SK-N-SH (cell line): Measurements from ENCODE around the gene RNF133. TPM values are rescaled to one million over a fixed set of nuclear protein-coding genes. Genes with fewer than 3 reads are reported as not detected.

Source experiments
- CTCF ChIA-PET: fragments of 300-600, 350-600 bp; formaldehyde crosslinking; extraction: SDS; loops from one replicate; lab custom pipeline; 2021; lab: Yijun Ruan, JAX
- POLR2A ChIA-PET: fragments of 350-600 bp; sonication (Branson Sonifier 250); formaldehyde crosslinking; extraction: SDS; loops from one replicate; lab custom pipeline; 2020; ENCODE audit warnings: antibody characterized with exemption, inconsistent platforms; lab: Yijun Ruan, JAX
- DNase-seq: peaks from one replicate; pipeline ENCODE4 v3.0.0; 2012
- H2AFZ ChIP-seq: fragments of 200-600 bp; sonication (generic); 2 replicates; pipeline ENCODE4 v1.8.1; 2016; ENCODE audit warnings: antibody characterized with exemption, mild to moderate bottlenecking, low read depth
- H3F3A ChIP-seq: fragments of 200-600 bp; sonication (generic); replicated peaks from 2 replicates; pipeline ENCODE3; 2016; ENCODE audit warnings: antibody characterized with exemption, mild to moderate bottlenecking; ENCODE audit not compliant: insufficient read depth
- H3K27ac ChIP-seq, 2 experiments: fragments of 200-500 bp in 1 of 2; fragments of 200-600 bp in 1 of 2; sonication (Bioruptor generic) in 1 of 2; sonication (generic), shearing (Covaris generic) in 1 of 2; 2 replicates each; pipeline versions ENCODE4 v1.5.1 to v1.6.1; 2014 to 2016; ENCODE audit warnings: low read depth in 2 of 2, inconsistent platforms in 1 of 2, low read length in 1 of 2, mild to moderate bottlenecking in 1 of 2, mixed read lengths in 1 of 2
- H3K27me3 ChIP-seq: fragments of 200-600 bp; sonication (generic), shearing (Covaris generic); 2 replicates; pipeline ENCODE4 v1.6.1; 2016; ENCODE audit warnings: mixed run types; ENCODE audit not compliant: insufficient read depth
- H3K36me3 ChIP-seq, 2 experiments: fragments of 200-500 bp in 1 of 2; fragments of 200-600 bp in 1 of 2; sonication (Bioruptor generic) in 1 of 2; sonication (generic) in 1 of 2; replicated peaks in 1 of 2; 2 replicates each; pipeline versions ENCODE3 to v1.5.1; 2014 to 2016; ENCODE audit warnings: low read length in 1 of 2, mild to moderate bottlenecking in 1 of 2; ENCODE audit not compliant: insufficient read depth in 2 of 2, control insufficient read depth in 1 of 2
- H3K4me1 ChIP-seq, 2 experiments: fragments of 200-500 bp in 1 of 2; fragments of 200-600 bp in 1 of 2; sonication (Bioruptor generic) in 1 of 2; sonication (generic), shearing (Covaris generic) in 1 of 2; 2 replicates each; pipeline versions ENCODE4 v1.5.1 to v1.6.1; 2014 to 2016; ENCODE audit warnings: low read depth in 1 of 2, low read length in 1 of 2, mixed run types in 1 of 2; ENCODE audit not compliant: insufficient read depth in 2 of 2, control insufficient read depth in 1 of 2
- H3K4me2 ChIP-seq: fragments of 200-600 bp; sonication (generic), shearing (Covaris generic); 2 replicates; pipeline ENCODE4 v1.6.1; 2017; ENCODE audit warnings: mixed run types
- H3K4me3 ChIP-seq, 2 experiments: fragments of 200-500 bp in 1 of 2; fragments of 200-600 bp in 1 of 2; sonication (Bioruptor generic) in 1 of 2; sonication (generic), shearing (Covaris generic) in 1 of 2; 2 replicates each; pipeline versions ENCODE4 v1.5.1 to v1.8.1; 2014 to 2016; ENCODE audit warnings: low read depth in 2 of 2, inconsistent platforms in 1 of 2, low read length in 1 of 2, mild to moderate bottlenecking in 1 of 2, mixed read lengths in 1 of 2, moderate library complexity in 1 of 2
- H3K79me2 ChIP-seq: fragments of 200-600 bp; sonication (generic); 2 replicates; pipeline ENCODE4 v1.8.1; 2017; ENCODE audit warnings: mild to moderate bottlenecking; ENCODE audit not compliant: insufficient read depth
- H3K9ac ChIP-seq: fragments of 200-600 bp; sonication (generic); 2 replicates; pipeline ENCODE4 v1.6.1; 2017; ENCODE audit warnings: mixed run types
- H3K9me2 ChIP-seq: fragments of 200-600 bp; sonication (generic); 2 replicates; pipeline ENCODE4 v1.6.1; 2017; ENCODE audit warnings: mixed run types
- H3K9me3 ChIP-seq: fragments of 200-600 bp; sonication (generic); 2 replicates; pipeline ENCODE4 v1.6.1; 2017; ENCODE audit warnings: mixed run types, mild to moderate bottlenecking, moderate library complexity
- H4K20me1 ChIP-seq: fragments of 200-600 bp; sonication (generic); 2 replicates; pipeline ENCODE4 v1.6.1; 2017; ENCODE audit warnings: mild to moderate bottlenecking, mixed run types; ENCODE audit not compliant: insufficient read depth
- ELF1 ChIP-seq: IDR thresholded peaks from 2 replicates; pipeline ENCODE4 v1.4.0; 2012
- EP300 ChIP-seq, 2 experiments: IDR thresholded peaks; 2 replicates each; pipeline versions ENCODE4 v1.4.0 to v1.6.1; 2012; ENCODE audit warnings: borderline replicate concordance in 1 of 2, low read depth in 1 of 2, low read length in 1 of 2
- EZH2phosphoT487 ChIP-seq: fragments of 200-600 bp; sonication (generic); IDR thresholded peaks from 2 replicates; pipeline ENCODE4 v1.6.1; 2017; ENCODE audit warnings: low read depth, mixed run types, mild to moderate bottlenecking, antibody characterized with exemption, moderate library complexity, borderline replicate concordance
- FOSL2 ChIP-seq: IDR thresholded peaks from 2 replicates; pipeline ENCODE4 v1.4.0; 2012; ENCODE audit warnings: low read depth, mild to moderate bottlenecking, moderate library complexity, borderline replicate concordance
- JUND ChIP-seq: IDR thresholded peaks from 2 replicates; pipeline ENCODE4 v1.4.0; 2012
- POLR2AphosphoS5 ChIP-seq: IDR thresholded peaks from 2 replicates; pipeline ENCODE4 v1.6.1; 2012; ENCODE audit warnings: low read depth, low read length
- RFX5 ChIP-seq: IDR thresholded peaks from 2 replicates; pipeline ENCODE4 v1.6.1; 2012; ENCODE audit warnings: mild to moderate bottlenecking, improper control_type of control experiment, low read length
- SMC3 ChIP-seq: IDR thresholded peaks from 2 replicates; pipeline ENCODE4 v1.6.1; 2012; ENCODE audit warnings: low read depth, low read length, improper control_type of control experiment
- TAF1 ChIP-seq: IDR thresholded peaks from 2 replicates; pipeline ENCODE4 v1.6.1; 2012; ENCODE audit warnings: low read depth, mild to moderate bottlenecking, low read length, moderate library complexity, borderline replicate concordance
- WGBS: methylation state at CpG from one replicate; pipeline ENCODE4 v1.1.6; 2017; ENCODE audit warnings: low lambda C conversion rate; 5-methylcytosine and 5-hydroxymethylcytosine counted together
- polyA plus RNA-seq, 3 experiments: library from polyadenylated mRNA; depleted of rRNA; stranded (reverse); fragments of >200 nt; gene quantifications; 2 replicates each; pipeline ENCODE4 v1.2.3, GENCODE V29; 2012
- TF ChIP-seq, protein P1 (sequence below): IDR thresholded peaks from 2 replicates; pipeline ENCODE4 v1.4.0; 2012; ENCODE audit warnings: low read depth, borderline replicate concordance
- TF ChIP-seq, protein P2 (sequence below): IDR thresholded peaks from 2 replicates; pipeline ENCODE4 v1.4.0; 2012; ENCODE audit warnings: low read depth, borderline replicate concordance
- TF ChIP-seq, protein P3 (sequence below): IDR thresholded peaks from 2 replicates; pipeline ENCODE4 v1.4.0; 2012; ENCODE audit warnings: low read depth
- TF ChIP-seq, protein P4 (sequence below): fragments of 150-350 bp; IDR thresholded peaks from 2 replicates; pipeline ENCODE4 v1.6.1; 2017; ENCODE audit warnings: antibody characterized with exemption, low read length, low read depth, borderline replicate concordance

Gene RNF133
- polyA plus RNA-seq, 1 of the 3 experiments (the other 2 are of a cell fraction): 0.03 TPM

DNA sequence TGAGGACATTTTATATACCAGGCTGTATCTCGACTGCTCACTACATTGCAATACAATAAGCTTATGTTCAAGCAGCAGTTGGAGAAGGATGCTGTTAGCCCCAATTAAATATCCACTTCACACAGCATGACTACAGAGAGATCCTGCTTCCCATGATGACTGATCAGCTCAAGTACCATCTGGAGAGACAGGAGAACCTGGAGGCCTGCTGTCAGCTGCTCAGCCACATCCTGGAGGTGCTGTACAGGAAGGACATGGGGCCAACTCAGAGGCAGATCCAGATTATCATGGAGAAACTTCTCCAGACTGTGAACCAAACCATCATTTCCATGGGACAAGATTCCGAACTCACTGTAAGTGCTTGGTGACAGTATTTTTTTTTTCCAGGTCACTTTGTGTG, 22.5 kb downstream of the RNF133 start:
- Histone ChIP-seq H3K4me3 (no peak overlapping the region), H2AFZ (no peak overlapping the region), H3K79me2 (no peaks in the 10 kb centered on the region), H3K9me2 (no peaks in the 10 kb centered on the region), H3K9me3 (no peaks in the 10 kb centered on the region), H4K20me1 (no peaks in the 10 kb centered on the region), H3K4me2 (no peak overlapping the region), H3F3A (no peaks in the 10 kb centered on the region), H3K4me1 (no peaks in the 10 kb centered on the region), H3K36me3 (no peaks in the 10 kb centered on the region), H3K27me3 (peaks cover 12% of the 10 kb centered on the region; the same call in 1 of the 2 replicates), H3K9ac (no peak overlapping the region), H3K27ac (no peak overlapping the region)
- ChIA-PET CTCF (no interaction called here), POLR2A (no interaction called here)
- TF ChIP-seq EP300 (IDR thresholded peaks at IDR 0.05; ENCODE audit: borderline replicate concordance in 1 of 2, low read depth in 1 of 2, low read length in 1 of 2): no peak
- no peak for TF ChIP-seq POLR2AphosphoS5
- no peak for TF ChIP-seq ELF1
- no peak for TF ChIP-seq SMC3
- TF ChIP-seq JUND: no peak
- no peak for TF ChIP-seq RFX5
- TF ChIP-seq, protein P1, sequence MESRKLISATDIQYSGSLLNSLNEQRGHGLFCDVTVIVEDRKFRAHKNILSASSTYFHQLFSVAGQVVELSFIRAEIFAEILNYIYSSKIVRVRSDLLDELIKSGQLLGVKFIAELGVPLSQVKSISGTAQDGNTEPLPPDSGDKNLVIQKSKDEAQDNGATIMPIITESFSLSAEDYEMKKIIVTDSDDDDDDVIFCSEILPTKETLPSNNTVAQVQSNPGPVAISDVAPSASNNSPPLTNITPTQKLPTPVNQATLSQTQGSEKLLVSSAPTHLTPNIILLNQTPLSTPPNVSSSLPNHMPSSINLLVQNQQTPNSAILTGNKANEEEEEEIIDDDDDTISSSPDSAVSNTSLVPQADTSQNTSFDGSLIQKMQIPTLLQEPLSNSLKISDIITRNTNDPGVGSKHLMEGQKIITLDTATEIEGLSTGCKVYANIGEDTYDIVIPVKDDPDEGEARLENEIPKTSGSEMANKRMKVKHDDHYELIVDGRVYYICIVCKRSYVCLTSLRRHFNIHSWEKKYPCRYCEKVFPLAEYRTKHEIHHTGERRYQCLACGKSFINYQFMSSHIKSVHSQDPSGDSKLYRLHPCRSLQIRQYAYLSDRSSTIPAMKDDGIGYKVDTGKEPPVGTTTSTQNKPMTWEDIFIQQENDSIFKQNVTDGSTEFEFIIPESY: no peak
- TF ChIP-seq, protein P2, sequence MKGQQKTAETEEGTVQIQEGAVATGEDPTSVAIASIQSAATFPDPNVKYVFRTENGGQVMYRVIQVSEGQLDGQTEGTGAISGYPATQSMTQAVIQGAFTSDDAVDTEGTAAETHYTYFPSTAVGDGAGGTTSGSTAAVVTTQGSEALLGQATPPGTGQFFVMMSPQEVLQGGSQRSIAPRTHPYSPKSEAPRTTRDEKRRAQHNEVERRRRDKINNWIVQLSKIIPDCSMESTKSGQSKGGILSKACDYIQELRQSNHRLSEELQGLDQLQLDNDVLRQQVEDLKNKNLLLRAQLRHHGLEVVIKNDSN: no peak
- TF ChIP-seq EZH2phosphoT487: no peak
- no peak for TF ChIP-seq FOSL2
- no peak for TF ChIP-seq TAF1
- WGBS: 0% methylated on average over 2 of the region's 2 CpGs
- no peak for DNase-seq

DNA sequence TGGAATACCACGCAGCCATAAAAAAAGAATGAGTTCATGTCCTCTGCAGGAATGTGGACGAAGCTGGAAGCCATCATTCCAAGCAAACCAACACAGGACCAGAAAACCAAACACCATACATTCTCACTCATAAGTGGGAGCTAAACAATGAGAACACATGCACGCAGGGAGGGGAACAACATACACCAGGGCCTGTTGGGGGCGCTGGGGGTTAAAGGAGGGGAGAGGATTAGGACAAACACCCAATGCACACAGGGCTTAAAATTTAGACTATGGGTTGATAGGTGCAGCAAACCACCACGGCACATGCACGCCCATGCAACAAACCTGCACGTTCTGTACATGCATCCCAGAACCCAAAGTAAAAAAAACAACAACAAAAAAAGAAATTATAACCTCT, 23.3 kb downstream of the RNF133 start:
- no peaks in the 10 kb centered on the region for H3K9me3 ChIP-seq
- no peak for TF ChIP-seq JUND
- TF ChIP-seq POLR2AphosphoS5: no peak
- TF ChIP-seq, protein P3, sequence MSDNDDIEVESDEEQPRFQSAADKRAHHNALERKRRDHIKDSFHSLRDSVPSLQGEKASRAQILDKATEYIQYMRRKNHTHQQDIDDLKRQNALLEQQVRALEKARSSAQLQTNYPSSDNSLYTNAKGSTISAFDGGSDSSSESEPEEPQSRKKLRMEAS: no peak
- TF ChIP-seq, protein P4, sequence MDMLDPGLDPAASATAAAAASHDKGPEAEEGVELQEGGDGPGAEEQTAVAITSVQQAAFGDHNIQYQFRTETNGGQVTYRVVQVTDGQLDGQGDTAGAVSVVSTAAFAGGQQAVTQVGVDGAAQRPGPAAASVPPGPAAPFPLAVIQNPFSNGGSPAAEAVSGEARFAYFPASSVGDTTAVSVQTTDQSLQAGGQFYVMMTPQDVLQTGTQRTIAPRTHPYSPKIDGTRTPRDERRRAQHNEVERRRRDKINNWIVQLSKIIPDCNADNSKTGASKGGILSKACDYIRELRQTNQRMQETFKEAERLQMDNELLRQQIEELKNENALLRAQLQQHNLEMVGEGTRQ: no peak
- H4K20me1 ChIP-seq: no peaks in the 10 kb centered on the region
- DNase-seq: no peak
- no peaks in the 10 kb centered on the region for H3F3A ChIP-seq
- peaks cover 12% of the 10 kb centered on the region; the same call in 1 of the 2 replicates for H3K27me3 ChIP-seq
- H3K9ac ChIP-seq: no peak overlapping the region
- WGBS: 4% methylated on average over 7 of the region's 7 CpGs
- H3K79me2 ChIP-seq: no peaks in the 10 kb centered on the region
- no peaks in the 10 kb centered on the region for H3K4me1 ChIP-seq
- ChIA-PET POLR2A (no interaction called here), CTCF (no interaction called here)
- H3K9me2 ChIP-seq: no peaks in the 10 kb centered on the region
- H3K36me3 ChIP-seq: no peaks in the 10 kb centered on the region
- no peak overlapping the region for H2AFZ ChIP-seq
- H3K4me3 ChIP-seq: no peak overlapping the region
- no peak overlapping the region for H3K4me2 ChIP-seq
- no peak overlapping the region for H3K27ac ChIP-seq
